Vagina (tissue), 2 donors: ENCODE data around the gene FLOT1. TPM values are rescaled to one million over a fixed set of nuclear protein-coding genes. Genes with fewer than 3 reads are reported as not detected.
A peak's percentile ranks its signal among the peaks of the same experiment; 100 is the strongest.

ENCODE experiments used
- DNase-seq, 2 donors: peaks; one replicate each; pipeline ENCODE4 v3.0.0-alpha.2; 2017; ENCODE audit errors: extremely low spot score in 2 of 2
- H3K27ac ChIP-seq: fragments of 200-600 bp; sonication (generic); one replicate; pipeline ENCODE4 v1.5.1; 2019
- H3K27me3 ChIP-seq: fragments of 200-600 bp; sonication (generic); one replicate; pipeline ENCODE4 v1.5.1; 2019
- H3K36me3 ChIP-seq, 2 donors: fragments of 200-600 bp; sonication (generic); one replicate each; pipeline ENCODE4 v1.5.1; 2017 to 2019
- H3K4me1 ChIP-seq: fragments of 200-600 bp; sonication (generic); one replicate; pipeline ENCODE4 v1.5.1; 2019
- H3K4me3 ChIP-seq, 2 donors: fragments of 200-600 bp; sonication (generic); 1 replicate in 1 of 2; 2 replicates in 1 of 2; pipeline ENCODE4 v1.5.1; 2016 to 2019
- H3K9me3 ChIP-seq: fragments of 200-600 bp; sonication (generic); one replicate; pipeline ENCODE4 v1.5.1; 2019
- POLR2A ChIP-seq, 2 donors: fragments of 450-650 bp; IDR thresholded peaks; one replicate each; pipeline ENCODE4 v1.6.1; 2017; ENCODE audit warnings: antibody characterized with exemption in 2 of 2, mild to moderate bottlenecking in 2 of 2, moderate library complexity in 2 of 2
- POLR2AphosphoS5 ChIP-seq, 2 donors: sonication (generic); formaldehyde crosslinking; IDR thresholded peaks; one replicate each; pipeline ENCODE4 v1.9.0; 2017; ENCODE audit warnings: antibody characterized with exemption in 2 of 2, mild to moderate bottlenecking in 2 of 2, low read depth in 1 of 2; ENCODE audit not compliant: insufficient read depth in 1 of 2
- intact Hi-C: fragments of 100-400 bp; cut with DNase I; formaldehyde crosslinking; loops from one replicate; pipeline ENCODE4 v1.15.1; 2023
- total RNA-seq: library from RNA; depleted of rRNA; stranded (reverse); fragments of >200 nt; gene quantifications from one replicate; pipeline ENCODE4 v1.2.3, GENCODE V29; 2016
- TF ChIP-seq, protein P1 (sequence below), 3 experiments: fragments of 450-650 bp in 2 of 3; fragments of 200-600 bp in 1 of 3; sonication (generic) in 1 of 3; IDR thresholded peaks; one replicate each; pipeline ENCODE4 v1.5.1; 2017 to 2019; ENCODE audit warnings: antibody characterized with exemption in 3 of 3, mild to moderate bottlenecking in 2 of 3, moderate library complexity in 2 of 3

FLOT1 gene
- total RNA-seq, 1 donor from 2014 or later = 165 TPM

DNA sequence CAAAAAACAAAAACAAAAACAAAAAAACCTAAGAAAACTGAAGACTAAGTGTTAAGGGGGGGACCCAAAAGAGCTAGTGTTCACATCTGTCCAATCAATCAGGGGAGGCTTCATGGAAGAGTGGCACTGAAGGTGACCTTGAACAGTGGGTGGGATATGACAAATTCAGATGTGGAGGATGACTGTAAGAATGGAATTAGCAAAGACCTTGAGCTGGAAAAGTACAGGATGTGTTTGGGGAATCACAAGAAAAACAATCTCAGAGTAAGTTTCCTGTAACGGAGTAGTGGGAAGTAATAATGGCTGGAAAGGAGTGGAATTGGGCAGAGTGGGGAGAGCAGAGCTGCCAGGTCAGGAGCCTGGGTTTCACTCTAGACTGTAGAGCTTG lies 4.8 kb upstream of the FLOT1 start:
- intact Hi-C loops = no loop called here
- no peak for TF ChIP-seq POLR2A (IDR thresholded peaks at IDR 0.05)
- TF ChIP-seq, protein P1, sequence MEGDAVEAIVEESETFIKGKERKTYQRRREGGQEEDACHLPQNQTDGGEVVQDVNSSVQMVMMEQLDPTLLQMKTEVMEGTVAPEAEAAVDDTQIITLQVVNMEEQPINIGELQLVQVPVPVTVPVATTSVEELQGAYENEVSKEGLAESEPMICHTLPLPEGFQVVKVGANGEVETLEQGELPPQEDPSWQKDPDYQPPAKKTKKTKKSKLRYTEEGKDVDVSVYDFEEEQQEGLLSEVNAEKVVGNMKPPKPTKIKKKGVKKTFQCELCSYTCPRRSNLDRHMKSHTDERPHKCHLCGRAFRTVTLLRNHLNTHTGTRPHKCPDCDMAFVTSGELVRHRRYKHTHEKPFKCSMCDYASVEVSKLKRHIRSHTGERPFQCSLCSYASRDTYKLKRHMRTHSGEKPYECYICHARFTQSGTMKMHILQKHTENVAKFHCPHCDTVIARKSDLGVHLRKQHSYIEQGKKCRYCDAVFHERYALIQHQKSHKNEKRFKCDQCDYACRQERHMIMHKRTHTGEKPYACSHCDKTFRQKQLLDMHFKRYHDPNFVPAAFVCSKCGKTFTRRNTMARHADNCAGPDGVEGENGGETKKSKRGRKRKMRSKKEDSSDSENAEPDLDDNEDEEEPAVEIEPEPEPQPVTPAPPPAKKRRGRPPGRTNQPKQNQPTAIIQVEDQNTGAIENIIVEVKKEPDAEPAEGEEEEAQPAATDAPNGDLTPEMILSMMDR (IDR thresholded peaks at IDR 0.05) = no peak
- TF ChIP-seq POLR2AphosphoS5 (IDR thresholded peaks at IDR 0.05; ENCODE audit: insufficient read depth in 1 of 2, low read depth in 1 of 2) = no peak

DNA sequence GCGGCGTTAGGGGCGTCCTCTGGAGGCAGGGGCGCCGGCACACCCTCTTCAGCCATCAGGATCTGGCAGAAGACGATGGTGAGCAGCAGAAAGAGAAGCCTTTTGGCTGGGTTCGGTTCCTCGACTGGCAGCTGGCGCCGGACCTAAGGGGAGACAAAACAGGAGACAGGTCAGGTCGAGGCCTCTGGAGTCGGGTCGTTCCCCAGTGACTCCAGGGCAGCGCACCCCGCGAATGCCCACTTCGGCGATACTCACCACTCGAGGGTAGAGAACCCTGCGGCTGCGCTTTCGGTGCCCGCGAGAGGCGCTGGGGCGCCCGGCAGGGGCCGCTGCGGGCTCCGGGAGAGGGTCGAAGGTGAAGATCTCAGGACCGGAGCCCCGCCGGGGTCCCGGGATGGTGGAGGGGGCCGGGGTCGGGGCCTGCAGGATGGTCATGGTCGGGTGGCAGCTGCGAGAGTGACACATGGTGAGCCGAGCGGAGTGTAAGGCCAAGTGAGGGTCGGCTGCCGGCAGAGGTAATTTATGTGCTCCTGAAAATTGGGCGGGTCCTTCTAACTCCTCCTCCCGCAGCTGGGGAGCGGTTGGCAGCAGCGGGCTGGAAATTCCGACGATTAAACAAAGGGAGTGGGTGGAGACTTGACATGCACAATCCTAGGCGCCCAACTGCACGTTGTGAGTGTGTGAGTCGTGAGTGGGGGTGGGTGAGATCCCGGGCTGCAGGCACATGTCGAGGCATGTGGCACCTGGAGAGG lies 1.7 kb upstream of the FLOT1 start, which contains the start of gene IER3:
TSS of gene IER3 (minus strand) at position 494 of the 752 bp plus-strand sequence. CDS start at position 465, 29 bp downstream.
- Histone ChIP-seq H3K27me3 (no peaks in the 10 kb centered on the region), H3K9me3 (no peaks in the 10 kb centered on the region), H3K36me3 (peaks cover 0 to 14% of the 10 kb centered on the region in 2 donors), H3K4me1 (peaks cover 58% of the 10 kb centered on the region), H3K27ac (peak within 1 kb of the TSS; percentile 95), H3K4me3 (peak within 1 kb of the TSS; percentile 65 to 89)
- intact Hi-C loops = loop anchor here (5.0 kb wide), 1 partner anchor 38 kb away; no protein-coding TSS in a partner anchor
- DNase-seq = peak in 1 of 2 donors; percentile 95
- TF ChIP-seq, protein P1 (IDR thresholded peaks at IDR 0.05) = peak in 2 of 3 experiments; percentile 54 to 60
- TF ChIP-seq POLR2A (IDR thresholded peaks at IDR 0.05) (peak in 1 of 2 donors; percentile 81), POLR2AphosphoS5 (IDR thresholded peaks at IDR 0.05; ENCODE audit: insufficient read depth in 1 of 2, low read depth in 1 of 2) (peak; percentile 84 to 95)

More for the DNA sequence above, 4.8 kb upstream of the FLOT1 start:
- Histone ChIP-seq H3K4me3 (no peak overlapping the region), H3K27me3 (no peaks in the 10 kb centered on the region), H3K4me1 (peaks cover 58% of the 10 kb centered on the region), H3K27ac (peak overlapping the region; percentile 84), H3K9me3 (no peaks in the 10 kb centered on the region), H3K36me3 (no peaks in the 10 kb centered on the region)
- no peak for DNase-seq

DNA sequence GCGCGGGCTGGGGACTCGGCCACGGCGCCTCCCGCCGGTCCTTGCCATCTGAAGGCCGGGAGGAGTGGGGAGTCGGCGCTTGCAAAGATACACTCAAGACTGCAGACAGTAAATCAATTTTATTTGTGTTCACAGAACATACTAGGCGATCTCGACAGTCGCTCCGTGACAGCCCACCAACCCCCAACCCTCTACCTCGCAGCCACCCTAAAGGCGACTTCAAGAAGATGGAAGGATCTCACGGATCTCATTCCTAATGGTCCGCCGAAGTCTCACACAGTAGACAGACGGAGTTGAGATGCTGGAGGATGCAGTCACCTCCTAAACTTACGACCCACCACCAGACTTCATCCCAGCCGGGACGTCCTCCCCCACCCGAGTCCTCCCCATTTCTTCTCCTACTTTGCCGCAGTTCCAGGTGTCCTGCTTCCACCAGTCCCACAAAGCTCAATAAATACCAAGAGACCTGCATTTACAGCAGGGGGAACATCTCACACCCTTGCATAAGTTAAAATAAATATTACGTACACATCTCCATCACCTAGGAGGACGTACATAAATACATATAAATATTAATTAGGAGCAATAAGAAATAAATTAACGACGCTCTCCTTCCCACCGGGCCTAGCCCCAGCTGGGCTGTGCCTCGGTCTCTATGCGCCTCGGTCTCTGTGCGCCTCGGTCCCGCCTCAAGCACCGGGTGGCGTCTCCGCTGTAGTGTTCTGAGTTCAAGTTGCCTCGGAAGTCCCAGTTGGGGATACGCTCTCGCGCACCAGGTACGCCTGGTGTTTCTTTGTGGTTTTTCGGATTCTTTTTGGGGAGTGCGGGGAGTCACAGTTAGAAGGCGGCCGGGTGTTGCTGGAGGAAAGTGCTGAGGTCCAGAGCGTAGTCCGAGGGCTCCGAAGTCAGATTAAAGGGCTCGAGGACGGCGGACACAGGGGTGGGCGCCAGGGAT lies 889 bp upstream of the FLOT1 start:
- peaks cover 57% of the 10 kb centered on the region for H3K4me1 ChIP-seq
- DNase-seq = no peak

DNA sequence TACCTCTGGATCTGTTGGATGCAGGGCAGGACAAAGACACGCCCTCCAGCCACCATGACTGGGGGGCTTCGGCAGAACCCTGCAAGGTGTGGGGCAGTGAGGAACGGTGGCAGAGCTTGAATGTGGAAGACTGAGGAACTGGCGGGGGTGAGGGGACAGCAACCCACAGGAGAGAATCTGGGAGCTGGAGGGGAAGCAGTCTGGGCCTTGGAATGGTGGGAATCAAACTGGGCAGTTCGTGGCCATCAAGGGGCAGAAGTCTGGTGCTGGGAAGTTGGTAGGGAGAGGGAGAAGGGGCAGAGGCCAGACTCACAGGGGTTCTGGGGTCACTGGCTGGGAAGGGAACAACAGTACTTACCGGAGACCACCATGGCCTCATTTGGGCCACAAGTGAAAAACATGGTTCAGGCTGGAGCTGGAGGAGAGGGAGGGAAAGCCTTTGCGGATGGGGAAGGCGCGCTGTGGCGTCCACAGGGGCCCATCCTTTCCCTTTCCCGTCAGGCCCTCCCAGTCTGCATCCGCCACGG lies 635 bp downstream of the FLOT1 start:
- Histone ChIP-seq H3K4me3 (peak overlapping the region; percentile 65 to 89), H3K4me1 (peaks cover 58% of the 10 kb centered on the region), H3K27me3 (no peaks in the 10 kb centered on the region), H3K36me3 (peaks cover 0 to 32% of the 10 kb centered on the region in 2 donors), H3K9me3 (no peaks in the 10 kb centered on the region), H3K27ac (peak overlapping the region; percentile 95)
- intact Hi-C loops = loop anchor here (2.0 to 5.0 kb wide), 2 partner anchors 40 to 143 kb away; partner anchors contain the start of gene DDR1
- TF ChIP-seq, protein P1 (IDR thresholded peaks at IDR 0.05) = no peak
- no peak for TF ChIP-seq POLR2A (IDR thresholded peaks at IDR 0.05)
- no peak for DNase-seq

More for the DNA sequence above, 889 bp upstream of the FLOT1 start:
- TF ChIP-seq POLR2A (IDR thresholded peaks at IDR 0.05) (no peak), POLR2AphosphoS5 (IDR thresholded peaks at IDR 0.05; ENCODE audit: insufficient read depth in 1 of 2, low read depth in 1 of 2) (peak in 1 of 2 donors; percentile 20)
- TF ChIP-seq, protein P1 (IDR thresholded peaks at IDR 0.05) = no peak
- Histone ChIP-seq H3K9me3 (no peaks in the 10 kb centered on the region), H3K4me3 (peak overlapping the region; percentile 65 to 89), H3K27ac (peak overlapping the region; percentile 95), H3K36me3 (peaks cover 0 to 21% of the 10 kb centered on the region in 2 donors), H3K27me3 (no peaks in the 10 kb centered on the region)
- intact Hi-C loops = loop anchor here (5.0 kb wide), 1 partner anchor 39 kb away; no protein-coding TSS in a partner anchor
